ENCODE measurements around the gene PLPP3.

PLPP3 gene

GRCh38 chr1:56517404-56518130, 61.8 kb downstream of the PLPP3 start:
- DNase-seq = no peak

- DNase-seq = no peak
Observed at GRCh38 chr1:56516539-56517252, 62.7 kb downstream of the PLPP3 start.

- DNase-seq = no peak
Observed at GRCh38 chr1:56515898-56516538, 63.3 kb downstream of the PLPP3 start.

- DNase-seq = no peak
Observed at GRCh38 chr1:56512724-56513494, 66.5 kb downstream of the PLPP3 start.

GRCh38 chr1:56511766-56512165, 67.6 kb downstream of the PLPP3 start:
- no peak for DNase-seq

GRCh38 chr1:56511364-56511763, 68.0 kb downstream of the PLPP3 start:
- DNase-seq = no peak

- no peak for DNase-seq
Observed at GRCh38 chr1:56510642-56511021, 68.7 kb downstream of the PLPP3 start.

- DNase-seq = no peak
Observed at GRCh38 chr1:56509713-56510641, 69.4 kb downstream of the PLPP3 start.

GRCh38 chr1:56508523-56508983, 70.8 kb downstream of the PLPP3 start:
- no peak for DNase-seq

GRCh38 chr1:56507925-56508522, 71.3 kb downstream of the PLPP3 start:
- DNase-seq = no peak

GRCh38 chr1:56506951-56507491, 72.3 kb downstream of the PLPP3 start:
- no peak for DNase-seq

GRCh38 chr1:56505792-56506743, 73.3 kb downstream of the PLPP3 start:
- no peak for DNase-seq

- DNase-seq = no peak
Observed at GRCh38 chr1:56502700-56503245, 76.6 kb downstream of the PLPP3 start.

GRCh38 chr1:56501888-56502287, 77.5 kb downstream of the PLPP3 start:
- no peak for DNase-seq

GRCh38 chr1:56501426-56501825, 77.9 kb downstream of the PLPP3 start:
- DNase-seq = no peak

- no peak for DNase-seq
Observed at GRCh38 chr1:56496821-56497772, 82.3 kb downstream of the PLPP3 start.

GRCh38 chr1:56496158-56496557, 83.2 kb downstream of the PLPP3 start:
- no peak for DNase-seq

- DNase-seq = no peak
Observed at GRCh38 chr1:56495538-56495937, 83.8 kb downstream of the PLPP3 start.
